HEK293T (cell line): ENCODE data around the gene ARVCF.

ENCODE experiments used
- BHLHE40 ChIP-seq: fragments of 450-650 bp; IDR thresholded peaks from 2 replicates; pipeline ENCODE4 v1.6.1; 2016; ENCODE audit warnings: mild to moderate bottlenecking, moderate library complexity, borderline replicate concordance
- FOXK2 ChIP-seq: fragments of 450-650 bp; IDR thresholded peaks from 2 replicates; pipeline ENCODE4 v1.6.1; 2016; ENCODE audit warnings: mild to moderate bottlenecking
- FOXM1 ChIP-seq: fragments of 450-650 bp; IDR thresholded peaks from 2 replicates; pipeline ENCODE4 v1.6.1; 2017; ENCODE audit warnings: mild to moderate bottlenecking, borderline replicate concordance
- L3MBTL2 ChIP-seq: fragments of 450-650 bp; conservative IDR thresholded peaks from 2 replicates; pipeline ENCODE4 v1.6.1; 2016; ENCODE audit warnings: mild to moderate bottlenecking
- LEF1 ChIP-seq: fragments of 450-650 bp; IDR thresholded peaks from 2 replicates; pipeline ENCODE4 v1.6.1; 2017; ENCODE audit warnings: mild to moderate bottlenecking, borderline replicate concordance
- SP1 ChIP-seq: fragments of 450-650 bp; IDR thresholded peaks from 2 replicates; pipeline ENCODE4 v1.6.1; 2017
- ZNF384 ChIP-seq: fragments of 450-650 bp; IDR thresholded peaks from 2 replicates; pipeline ENCODE4 v1.6.1; 2016

GRCh38 chr22:19977296-19978243, 39.1 kb downstream of the ARVCF start:
- TF ChIP-seq L3MBTL2 (no peak), SP1 (no peak), FOXM1 (no peak), ZNF384 (no peak), LEF1 (no peak), FOXK2 (no peak), BHLHE40 (no peak)
